Vagina (tissue), 2 donors: ENCODE measurements around the gene RANBP10. TPM values are rescaled to one million over a fixed set of nuclear protein-coding genes. Genes with fewer than 3 reads are reported as not detected.

Source experiments
- DNase-seq, 2 donors: peaks; one replicate each; pipeline ENCODE4 v3.0.0-alpha.2; 2017; ENCODE audit errors: extremely low spot score in 2 of 2
- H3K27ac ChIP-seq: fragments of 200-600 bp; sonication (generic); one replicate; pipeline ENCODE4 v1.5.1; 2019
- H3K27me3 ChIP-seq: fragments of 200-600 bp; sonication (generic); one replicate; pipeline ENCODE4 v1.5.1; 2019
- H3K36me3 ChIP-seq, 2 donors: fragments of 200-600 bp; sonication (generic); one replicate each; pipeline ENCODE4 v1.5.1; 2017 to 2019
- H3K4me1 ChIP-seq: fragments of 200-600 bp; sonication (generic); one replicate; pipeline ENCODE4 v1.5.1; 2019
- H3K4me3 ChIP-seq, 2 donors: fragments of 200-600 bp; sonication (generic); 1 replicate in 1 of 2; 2 replicates in 1 of 2; pipeline ENCODE4 v1.5.1; 2016 to 2019
- H3K9me3 ChIP-seq: fragments of 200-600 bp; sonication (generic); one replicate; pipeline ENCODE4 v1.5.1; 2019
- CTCF ChIP-seq, 3 experiments: fragments of 450-650 bp in 2 of 3; fragments of 200-600 bp in 1 of 3; sonication (generic) in 1 of 3; IDR thresholded peaks; one replicate each; pipeline ENCODE4 v1.5.1; 2017 to 2019; ENCODE audit warnings: antibody characterized with exemption in 3 of 3, mild to moderate bottlenecking in 2 of 3, moderate library complexity in 2 of 3
- POLR2A ChIP-seq, 2 donors: fragments of 450-650 bp; IDR thresholded peaks; one replicate each; pipeline ENCODE4 v1.6.1; 2017; ENCODE audit warnings: antibody characterized with exemption in 2 of 2, mild to moderate bottlenecking in 2 of 2, moderate library complexity in 2 of 2
- POLR2AphosphoS5 ChIP-seq, 2 donors: sonication (generic); formaldehyde crosslinking; IDR thresholded peaks; one replicate each; pipeline ENCODE4 v1.9.0; 2017; ENCODE audit warnings: antibody characterized with exemption in 2 of 2, mild to moderate bottlenecking in 2 of 2, low read depth in 1 of 2; ENCODE audit not compliant: insufficient read depth in 1 of 2
- intact Hi-C: fragments of 100-400 bp; cut with DNase I; formaldehyde crosslinking; loops from one replicate; pipeline ENCODE4 v1.15.1; 2023
- total RNA-seq: library from RNA; depleted of rRNA; stranded (reverse); fragments of >200 nt; gene quantifications from one replicate; pipeline ENCODE4 v1.2.3, GENCODE V29; 2016

RANBP10 gene
- total RNA-seq, 1 donor from 2014 or later: 17.9 TPM

- Histone ChIP-seq H3K4me3 (peak overlapping the region; percentile 16 to 64), H3K9me3 (no peaks in the 10 kb centered on the region)
Observed at GRCh38 chr16:67844497-67844896, 38.1 kb upstream of the RANBP10 start.

GRCh38 chr16:67843343-67843765 is 37.0 kb upstream of the RANBP10 start:
- peaks cover 54% of the 10 kb centered on the region for H3K4me1 ChIP-seq
- TF ChIP-seq POLR2AphosphoS5 (IDR thresholded peaks at IDR 0.05; ENCODE audit: insufficient read depth in 1 of 2, low read depth in 1 of 2) (no peak), CTCF (IDR thresholded peaks at IDR 0.05) (no peak), POLR2A (IDR thresholded peaks at IDR 0.05) (no peak)
- no peaks in the 10 kb centered on the region for H3K9me3 ChIP-seq
- intact Hi-C loops: no loop called here
- H3K27ac ChIP-seq: peak overlapping the region; percentile 100
- H3K4me3 ChIP-seq: peak overlapping the region; percentile 64 to 72
- no peaks in the 10 kb centered on the region for H3K36me3 ChIP-seq
- DNase-seq: no peak
- H3K27me3 ChIP-seq: no peaks in the 10 kb centered on the region

More at GRCh38 chr16:67844497-67844896, 38.1 kb upstream of the RANBP10 start:
- Histone ChIP-seq H3K27me3 (no peaks in the 10 kb centered on the region), H3K4me1 (peaks cover 66% of the 10 kb centered on the region), H3K36me3 (no peaks in the 10 kb centered on the region), H3K27ac (peak overlapping the region; percentile 100)
- DNase-seq: no peak
- intact Hi-C loops: no loop called here
- no peak for TF ChIP-seq CTCF (IDR thresholded peaks at IDR 0.05)
- TF ChIP-seq POLR2AphosphoS5 (IDR thresholded peaks at IDR 0.05; ENCODE audit: insufficient read depth in 1 of 2, low read depth in 1 of 2): no peak
- no peak for TF ChIP-seq POLR2A (IDR thresholded peaks at IDR 0.05)

GRCh38 chr16:67842509-67843342 is 36.4 kb upstream of the RANBP10 start:
- H3K27me3 ChIP-seq: no peaks in the 10 kb centered on the region
- no peak for TF ChIP-seq POLR2A (IDR thresholded peaks at IDR 0.05)
- TF ChIP-seq CTCF (IDR thresholded peaks at IDR 0.05): no peak
- no peak for TF ChIP-seq POLR2AphosphoS5 (IDR thresholded peaks at IDR 0.05; ENCODE audit: insufficient read depth in 1 of 2, low read depth in 1 of 2)
- peaks cover 48% of the 10 kb centered on the region for H3K4me1 ChIP-seq
- no peak for DNase-seq
- intact Hi-C loops: no loop called here
- peak overlapping the region; percentile 100 for H3K27ac ChIP-seq
- H3K4me3 ChIP-seq: peak overlapping the region; percentile 64 to 72
- H3K36me3 ChIP-seq: no peaks in the 10 kb centered on the region
- no peaks in the 10 kb centered on the region for H3K9me3 ChIP-seq

- TF ChIP-seq POLR2A (IDR thresholded peaks at IDR 0.05) (peak in 1 of 2 donors; percentile 72), CTCF (IDR thresholded peaks at IDR 0.05) (peak; percentile 58 to 94 (median 77)), POLR2AphosphoS5 (IDR thresholded peaks at IDR 0.05; ENCODE audit: insufficient read depth in 1 of 2, low read depth in 1 of 2) (peak; percentile 81 to 87)
- H3K27ac ChIP-seq: peak within 1 kb of the TSS; percentile 100
- intact Hi-C loops: no loop called here
Observed at GRCh38 chr16:67841816-67842508, 35.6 kb upstream of the RANBP10 start, which contains the start of gene THAP11. Gene THAP11, plus strand, starts transcription at chr16:67842320. Its CDS starts 235 bp downstream, at chr16:67842555.

More at GRCh38 chr16:67841816-67842508, 35.6 kb upstream of the RANBP10 start, which contains the start of gene THAP11:
- H3K4me1 ChIP-seq: peaks cover 42% of the 10 kb centered on the region
- no peaks in the 10 kb centered on the region for H3K27me3 ChIP-seq
- no peaks in the 10 kb centered on the region for H3K9me3 ChIP-seq
- H3K4me3 ChIP-seq: peak within 1 kb of the TSS; percentile 64 to 72
- peak in 1 of 2 donors; percentile 96 for DNase-seq
- no peaks in the 10 kb centered on the region for H3K36me3 ChIP-seq
